Measurements from ENCODE around the gene NUFIP1.
"Not testable (repeated sequence)": the region's sequence is repeated elsewhere in the genome, so short reads cannot be mapped to it uniquely, and the experiment has no call there.

The NUFIP1 gene

GRCh38 chr13:44902738-44903137 is 86.5 kb downstream of the NUFIP1 start:
- no peak overlapping the region for H3K4me3 ChIP-seq
- H3K36me3 ChIP-seq (replicated peaks), result no peaks in the 10 kb centered on the region
- DNase-seq (ENCODE audit: low spot score in 2 of 2), result peak; percentile 60 to 86
- H3K9me3 ChIP-seq, result no peaks in the 10 kb centered on the region
- in situ Hi-C loops (cut with MboI; ENCODE audit: low sequenced_read_pairs), result no loop called here
- peaks cover 51% of the 10 kb centered on the region for H3K4me1 ChIP-seq
- no peaks in the 10 kb centered on the region for H3K27me3 ChIP-seq (ENCODE audit: low read depth)

GRCh38 chr13:44899967-44900366 is 89.3 kb downstream of the NUFIP1 start:
- peaks cover 33% of the 10 kb centered on the region for H3K4me1 ChIP-seq
- no peak overlapping the region for H3K4me3 ChIP-seq
- H3K27me3 ChIP-seq (ENCODE audit: low read depth), result no peaks in the 10 kb centered on the region
- no peaks in the 10 kb centered on the region for H3K9me3 ChIP-seq
- no peaks in the 10 kb centered on the region for H3K36me3 ChIP-seq (replicated peaks)
- DNase-seq (ENCODE audit: low spot score in 2 of 2), result peak; percentile 26 to 44
- in situ Hi-C loops (cut with MboI; ENCODE audit: low sequenced_read_pairs), result no loop called here

- H3K36me3 ChIP-seq (replicated peaks); H3K27me3 ChIP-seq (ENCODE audit: low read depth); H3K4me3 ChIP-seq; in situ Hi-C loops (cut with MboI; ENCODE audit: low sequenced_read_pairs); H3K9me3 ChIP-seq; DNase-seq (ENCODE audit: low spot score in 2 of 2): not testable (repeated sequence)
- H3K4me1 ChIP-seq, result peaks cover 18% of the 10 kb centered on the region
Measured at GRCh38 chr13:44898308-44898707, 91.0 kb downstream of the NUFIP1 start.

- no peak overlapping the region for H3K4me3 ChIP-seq
- no peaks in the 10 kb centered on the region for H3K9me3 ChIP-seq
- H3K36me3 ChIP-seq (replicated peaks), result no peaks in the 10 kb centered on the region
- in situ Hi-C loops (cut with MboI; ENCODE audit: low sequenced_read_pairs), result no loop called here
- DNase-seq (ENCODE audit: low spot score in 2 of 2), result no peak
- peaks cover 5% of the 10 kb centered on the region for H3K4me1 ChIP-seq
- H3K27me3 ChIP-seq (ENCODE audit: low read depth), result no peaks in the 10 kb centered on the region
Measured at GRCh38 chr13:44895953-44896335, 93.3 kb downstream of the NUFIP1 start.

- Histone ChIP-seq H3K9me3 (no peaks in the 10 kb centered on the region), H3K4me1 (peaks cover 5% of the 10 kb centered on the region), H3K36me3 (replicated peaks) (no peaks in the 10 kb centered on the region), H3K4me3 (no peak overlapping the region), H3K27me3 (ENCODE audit: low read depth) (no peaks in the 10 kb centered on the region)
- no peak for DNase-seq (ENCODE audit: low spot score in 2 of 2)
- in situ Hi-C loops (cut with MboI; ENCODE audit: low sequenced_read_pairs), result no loop called here
Measured at GRCh38 chr13:44895264-44895952, 93.9 kb downstream of the NUFIP1 start.

- in situ Hi-C loops (cut with MboI; ENCODE audit: low sequenced_read_pairs), result no loop called here
- Histone ChIP-seq H3K36me3 (replicated peaks) (no peaks in the 10 kb centered on the region), H3K4me3 (no peak overlapping the region), H3K9me3 (no peaks in the 10 kb centered on the region), H3K27me3 (ENCODE audit: low read depth) (no peaks in the 10 kb centered on the region), H3K4me1 (no peaks in the 10 kb centered on the region)
- no peak for DNase-seq (ENCODE audit: low spot score in 2 of 2)
Measured at GRCh38 chr13:44894001-44894770, 95.1 kb downstream of the NUFIP1 start.
